ENCODE measurements around the gene ITK. TPM values are rescaled to one million over a fixed set of nuclear protein-coding genes. Genes with fewer than 3 reads are reported as not detected.

ITK gene
- total RNA-seq, 4 donors from 2014 or later: 0.40 to 43.4 (median 5.0) TPM

DNA sequence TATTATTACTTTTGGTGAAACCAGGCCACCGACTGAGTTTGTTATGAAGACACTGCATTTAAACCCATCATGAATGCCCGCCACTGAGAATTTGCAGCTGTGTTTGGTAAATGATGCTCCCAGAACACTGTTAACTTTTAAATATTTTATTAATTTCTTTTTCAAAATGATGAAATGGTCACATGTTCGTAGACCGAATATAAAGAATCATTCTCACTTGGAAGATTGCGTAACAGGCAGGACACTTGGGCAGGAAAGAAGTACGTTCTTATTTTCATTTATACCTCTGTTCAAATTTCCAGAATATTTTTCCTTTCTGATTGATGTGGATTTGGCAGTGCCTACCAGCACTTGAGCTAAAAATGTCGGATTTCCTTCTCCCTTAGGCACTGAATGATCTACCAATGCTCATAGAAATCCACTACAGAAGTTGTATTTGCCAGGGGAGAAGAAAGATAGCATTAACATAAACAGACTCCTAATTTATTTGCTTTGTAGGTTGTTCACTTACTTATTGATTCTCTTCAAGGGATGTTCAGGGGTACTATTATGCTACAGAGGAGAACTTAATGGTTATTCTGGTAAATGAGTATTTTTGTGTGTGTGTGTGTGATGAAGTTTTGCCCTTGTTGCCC, 99.1 kb downstream of the ITK start:
- no peak for DNase-seq
- Histone ChIP-seq H3K4me1 (no peaks in the 10 kb centered on the region), H3K4me3 (no peak overlapping the region), H3K36me3 (no peaks in the 10 kb centered on the region), H3K27me3 (no peaks in the 10 kb centered on the region), H3K9me3 (no peaks in the 10 kb centered on the region), H3K27ac (no peak overlapping the region)
- 78 to 87% methylated on average over 7 of the region's 7 CpGs for WGBS, 2 donors (ENCODE audit: low coverage in 1 of 2)
- TF ChIP-seq POLR2AphosphoS5 (IDR thresholded peaks at IDR 0.05): no peak
- no peak for TF ChIP-seq POLR2A (IDR thresholded peaks at IDR 0.05)
- TF ChIP-seq EP300 (IDR thresholded peaks at IDR 0.05; ENCODE audit: low read depth): no peak
- no peak for TF ChIP-seq CTCF (IDR thresholded peaks at IDR 0.05)
- intact Hi-C loops (cut with DNase I; ENCODE audit: low total_unique reads) (no loop called here), in situ Hi-C loops (cut with MboI; ENCODE audit: low pct_ligation_motif_present in 1 of 4, low pct_unique_long_range_greater_than_20kb in 1 of 4, low sequenced_read_pairs in 3 of 4) (no loop called here)

GRCh38 chr5:157280927-157281326, 100.3 kb downstream of the ITK start:
- no peak overlapping the region for H3K27ac ChIP-seq
- no peak overlapping the region for H3K4me3 ChIP-seq
- H3K36me3 ChIP-seq: no peaks in the 10 kb centered on the region
- H3K27me3 ChIP-seq: no peaks in the 10 kb centered on the region
- in situ Hi-C loops (cut with MboI; ENCODE audit: low pct_ligation_motif_present in 1 of 4, low pct_unique_long_range_greater_than_20kb in 1 of 4, low sequenced_read_pairs in 3 of 4) (no loop called here), intact Hi-C loops (cut with DNase I; ENCODE audit: low total_unique reads) (no loop called here)
- DNase-seq: no peak
- no peak for TF ChIP-seq EP300 (IDR thresholded peaks at IDR 0.05; ENCODE audit: low read depth)
- TF ChIP-seq POLR2AphosphoS5 (IDR thresholded peaks at IDR 0.05): no peak
- no peak for TF ChIP-seq POLR2A (IDR thresholded peaks at IDR 0.05)
- TF ChIP-seq CTCF (IDR thresholded peaks at IDR 0.05): no peak
- WGBS, 2 donors (ENCODE audit: low coverage in 1 of 2): 76 to 78% methylated on average over 3 of the region's 3 CpGs
- H3K9me3 ChIP-seq: no peaks in the 10 kb centered on the region
- no peaks in the 10 kb centered on the region for H3K4me1 ChIP-seq

DNA sequence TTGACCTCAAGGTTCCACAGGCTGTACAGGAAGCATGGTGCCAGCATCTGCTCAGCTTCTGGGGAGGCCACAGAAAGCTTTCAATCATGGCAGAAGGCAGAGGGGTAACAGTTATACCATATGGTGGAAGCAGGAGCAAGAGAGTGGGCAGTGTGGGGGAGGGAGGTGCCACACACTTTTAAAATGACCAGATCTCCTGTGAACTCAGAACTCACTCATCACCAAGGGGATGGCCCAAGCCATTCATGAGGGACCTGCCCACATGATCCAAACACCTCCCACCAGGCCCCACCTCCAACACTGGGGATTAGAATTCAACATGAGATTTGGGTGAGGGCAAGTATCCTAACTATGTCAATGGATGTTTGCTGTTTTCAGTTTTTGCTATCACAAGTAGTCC, 101.5 kb downstream of the ITK start:
- no peaks in the 10 kb centered on the region for H3K36me3 ChIP-seq
- H3K4me1 ChIP-seq: no peaks in the 10 kb centered on the region
- in situ Hi-C loops (cut with MboI; ENCODE audit: low pct_ligation_motif_present in 1 of 4, low pct_unique_long_range_greater_than_20kb in 1 of 4, low sequenced_read_pairs in 3 of 4) (no loop called here), intact Hi-C loops (cut with DNase I; ENCODE audit: low total_unique reads) (no loop called here)
- no peak for TF ChIP-seq CTCF (IDR thresholded peaks at IDR 0.05)
- TF ChIP-seq POLR2A (IDR thresholded peaks at IDR 0.05): no peak
- no peak for TF ChIP-seq EP300 (IDR thresholded peaks at IDR 0.05; ENCODE audit: low read depth)
- TF ChIP-seq POLR2AphosphoS5 (IDR thresholded peaks at IDR 0.05): no peak
- no peaks in the 10 kb centered on the region for H3K9me3 ChIP-seq
- no peak overlapping the region for H3K27ac ChIP-seq
- H3K4me3 ChIP-seq: no peak overlapping the region
- no peak for DNase-seq
- H3K27me3 ChIP-seq: no peaks in the 10 kb centered on the region

DNA sequence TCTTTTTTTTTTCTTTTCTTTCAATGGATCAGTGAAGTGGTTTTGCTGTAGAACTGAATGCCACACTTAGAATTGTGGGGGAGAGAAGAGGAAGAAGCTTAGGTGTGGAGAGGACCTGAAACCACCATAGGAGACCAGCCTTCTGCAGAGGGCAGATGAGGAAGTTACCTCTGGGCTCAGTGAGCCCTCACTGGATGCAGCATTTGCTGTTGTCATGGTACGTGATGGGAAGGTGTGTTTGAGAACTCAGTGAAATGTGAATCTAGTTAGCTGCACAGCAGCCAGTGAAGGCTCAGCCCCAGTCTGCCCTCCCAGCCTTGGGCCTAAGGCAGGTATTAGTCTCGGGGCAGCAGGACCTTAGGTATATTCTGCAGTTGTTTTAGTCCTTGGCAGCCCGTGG, 102.8 kb downstream of the ITK start:
- 81 to 83% methylated on average over 2 to 3 of the region's 3 CpGs for WGBS, 2 donors (ENCODE audit: low coverage in 1 of 2)
- Histone ChIP-seq H3K9me3 (no peaks in the 10 kb centered on the region), H3K27me3 (no peaks in the 10 kb centered on the region), H3K4me3 (no peak overlapping the region), H3K36me3 (no peaks in the 10 kb centered on the region), H3K4me1 (no peaks in the 10 kb centered on the region), H3K27ac (no peak overlapping the region)
- no peak for DNase-seq
- intact Hi-C loops (cut with DNase I; ENCODE audit: low total_unique reads) (no loop called here), in situ Hi-C loops (cut with MboI; ENCODE audit: low pct_ligation_motif_present in 1 of 4, low pct_unique_long_range_greater_than_20kb in 1 of 4, low sequenced_read_pairs in 3 of 4) (no loop called here)
- TF ChIP-seq EP300 (IDR thresholded peaks at IDR 0.05; ENCODE audit: low read depth) (no peak), POLR2A (IDR thresholded peaks at IDR 0.05) (no peak), POLR2AphosphoS5 (IDR thresholded peaks at IDR 0.05) (no peak), CTCF (IDR thresholded peaks at IDR 0.05) (no peak)

All from transverse colon (tissue), 4 donors.